ENCODE results near the gene DNAJB9.

GRCh38 chr7:108592646-108593201 lies 23.1 kb downstream of the DNAJB9 start:
- TF ChIP-seq CTCF (IDR thresholded peaks at IDR 0.05) (no peak), POLR2AphosphoS5 (IDR thresholded peaks at IDR 0.05) (no peak), POLR2A (IDR thresholded peaks at IDR 0.05; ENCODE audit: low read depth) (no peak), EP300 (IDR thresholded peaks at IDR 0.05) (no peak)
